Globus pallidus (tissue), 1 donor: ENCODE results near the gene IREB2.
"Not testable (repeated sequence)": the region's sequence is repeated elsewhere in the genome, so short reads cannot be mapped to it uniquely, and the experiment has no call there.

ENCODE experiments used
- DNase-seq: peaks from one replicate; pipeline ENCODE4 v3.0.0-alpha.2; 2015; ENCODE audit warnings: low spot score

The IREB2 gene

GRCh38 chr15:78481917-78482316 lies 43.9 kb downstream of the IREB2 start:
- DNase-seq: no peak

DNA sequence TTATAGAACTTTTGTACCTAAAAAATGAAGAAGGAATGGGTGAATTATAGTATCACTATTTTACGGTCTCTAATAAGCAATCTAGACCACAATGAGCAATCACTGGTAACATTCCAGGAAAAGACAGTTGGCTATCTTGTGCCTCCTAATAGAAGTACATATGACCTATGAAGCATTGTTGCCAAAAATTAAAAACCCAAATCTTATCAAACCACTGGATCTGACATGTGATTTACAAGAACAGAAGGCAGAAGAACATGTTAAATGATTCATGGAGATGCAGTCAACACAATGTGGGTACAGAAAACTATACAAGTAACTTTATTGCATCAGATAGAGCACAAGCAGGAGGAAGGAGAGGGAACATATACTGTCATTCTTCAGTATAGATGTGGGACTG lies 54.9 kb downstream of the IREB2 start:
- no peak for DNase-seq

DNA sequence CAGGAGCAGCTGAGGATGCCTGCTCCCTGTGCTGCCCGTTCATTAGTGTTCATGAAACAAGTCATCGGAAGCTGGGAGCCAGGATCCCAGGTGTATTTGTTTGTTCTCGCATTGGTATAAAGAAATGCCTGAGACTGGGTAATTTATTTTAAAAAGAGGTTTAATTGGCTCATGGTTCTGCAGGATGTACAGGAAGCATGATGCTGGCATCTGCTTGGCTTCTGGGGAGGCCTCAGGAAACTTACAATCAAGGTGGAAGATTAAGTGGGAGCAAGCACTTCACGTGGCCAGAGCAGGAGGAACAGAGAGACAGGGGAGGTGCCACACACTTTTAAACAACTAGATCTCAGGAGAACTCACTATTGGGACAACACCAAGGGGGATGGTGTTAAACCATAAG lies 63.8 kb downstream of the IREB2 start:
- DNase-seq: no peak

- DNase-seq: no peak
Observed at GRCh38 chr15:78502641-78503040, 64.6 kb downstream of the IREB2 start.

- peak; percentile 83 for DNase-seq
Observed at GRCh38 chr15:78506971-78507830, 69.2 kb downstream of the IREB2 start, which contains the start of gene HYKK. Gene HYKK (plus strand): TSS chr15:78507577. CDS start chr15:78513089, 5,512 bp downstream.

DNA sequence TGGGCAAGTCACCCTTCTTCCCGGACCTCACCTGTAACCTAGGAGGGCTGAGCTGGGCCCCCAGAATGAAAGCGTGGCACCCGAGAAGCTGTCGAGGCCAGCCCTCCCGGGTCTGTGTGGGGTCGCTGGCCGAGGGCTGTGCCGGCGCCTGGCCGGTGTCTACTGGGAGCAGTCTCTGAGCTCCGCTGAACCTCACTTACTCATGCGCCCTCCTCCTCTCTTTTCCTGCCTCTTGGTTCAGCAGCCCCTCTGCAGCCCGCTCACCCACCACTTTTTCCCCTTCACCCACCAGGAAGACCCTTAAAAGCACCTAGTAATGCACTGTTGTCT lies 69.8 kb downstream of the IREB2 start:
- DNase-seq: no peak

GRCh38 chr15:78508272-78508671 lies 70.3 kb downstream of the IREB2 start:
- no peak for DNase-seq

DNA sequence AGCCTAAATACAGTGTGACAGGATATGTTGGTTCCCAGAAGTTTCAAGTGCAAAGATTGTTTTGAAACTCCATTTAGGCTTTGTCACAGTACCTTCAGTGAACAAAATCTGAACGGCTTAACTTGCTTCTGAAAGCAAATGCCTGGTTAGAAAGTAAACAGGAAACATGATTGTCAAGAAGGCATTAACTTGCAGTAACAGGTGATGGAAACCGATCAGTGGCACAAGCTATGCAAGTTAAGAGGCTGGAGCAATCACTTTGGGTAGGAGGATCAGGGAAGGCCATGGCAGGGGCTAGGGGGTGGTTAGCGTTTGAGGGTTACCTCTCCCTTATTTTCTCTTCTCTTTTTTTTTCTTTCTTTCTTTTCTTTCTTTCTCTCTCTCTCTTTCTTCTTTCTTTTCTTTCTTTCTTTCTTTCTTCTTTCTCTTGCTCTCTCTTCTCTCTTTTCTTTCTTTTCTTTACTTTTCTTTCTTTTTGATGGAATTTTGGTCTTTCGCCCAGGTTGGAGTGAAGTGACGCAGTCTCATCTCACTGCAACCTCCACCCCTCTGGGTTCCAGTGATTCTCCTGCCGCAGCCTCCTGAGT lies 71.8 kb downstream of the IREB2 start:
- no peak for DNase-seq

GRCh38 chr15:78520035-78520434 lies 82.0 kb downstream of the IREB2 start:
- not testable (repeated sequence) for DNase-seq

DNA sequence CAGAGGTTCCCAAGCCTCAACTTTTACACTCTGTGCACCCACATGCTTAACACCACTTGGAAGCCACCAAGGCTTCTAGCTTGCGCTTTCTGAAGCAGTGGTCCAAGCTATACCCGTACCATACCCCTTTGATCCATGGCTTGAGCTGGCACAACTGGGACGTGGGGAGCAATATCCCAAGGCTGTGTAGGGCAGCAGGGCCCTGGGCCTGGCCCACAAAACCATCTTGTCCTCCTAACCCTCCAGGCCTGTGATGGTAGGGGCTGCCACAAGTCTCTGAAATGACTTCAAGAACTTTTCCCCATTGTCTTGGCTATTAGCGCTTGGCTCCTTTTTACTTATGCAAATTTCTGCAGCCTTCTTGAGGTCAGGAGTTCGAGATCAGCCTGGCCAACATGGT lies 86.2 kb downstream of the IREB2 start:
- no peak for DNase-seq

DNA sequence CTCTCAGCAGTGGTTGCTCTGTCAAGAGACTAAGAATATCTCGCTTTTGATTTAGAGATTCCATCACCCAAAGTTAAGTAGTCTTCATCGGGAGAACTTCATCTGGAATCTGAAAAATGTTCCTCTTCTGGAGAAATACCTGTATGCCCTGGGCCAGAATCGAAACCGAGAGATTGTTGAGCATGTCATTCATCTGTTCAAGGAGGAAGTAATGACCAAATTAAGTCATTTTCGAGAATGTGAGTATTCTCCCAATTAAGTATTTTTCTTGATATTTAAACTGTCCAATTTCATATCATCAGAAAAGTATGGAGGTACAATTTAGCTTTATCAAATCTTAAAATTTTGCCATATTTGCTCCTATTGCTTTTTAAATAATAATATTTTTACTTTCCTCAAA lies 89.3 kb downstream of the IREB2 start:
- no peak for DNase-seq

DNA sequence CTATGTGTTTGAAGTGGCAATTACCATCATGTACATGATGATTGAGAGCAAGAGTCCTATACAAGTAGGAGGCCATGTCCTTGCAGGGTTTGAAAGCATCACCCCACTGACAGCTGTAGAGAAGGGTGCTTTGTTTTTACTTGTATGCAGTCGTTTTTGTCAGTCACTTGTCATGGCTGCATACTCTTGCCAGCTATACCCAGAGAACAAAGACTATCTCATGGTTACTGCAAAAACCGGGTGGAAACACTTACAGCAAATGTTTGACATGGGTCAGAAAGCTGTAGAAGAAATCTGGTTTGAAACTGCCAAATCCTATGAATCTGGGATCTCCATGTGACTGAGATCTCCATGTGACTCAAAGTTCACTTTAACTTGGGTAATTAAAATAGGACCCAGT lies 95.3 kb downstream of the IREB2 start:
- peak; percentile 74 for DNase-seq

DNA sequence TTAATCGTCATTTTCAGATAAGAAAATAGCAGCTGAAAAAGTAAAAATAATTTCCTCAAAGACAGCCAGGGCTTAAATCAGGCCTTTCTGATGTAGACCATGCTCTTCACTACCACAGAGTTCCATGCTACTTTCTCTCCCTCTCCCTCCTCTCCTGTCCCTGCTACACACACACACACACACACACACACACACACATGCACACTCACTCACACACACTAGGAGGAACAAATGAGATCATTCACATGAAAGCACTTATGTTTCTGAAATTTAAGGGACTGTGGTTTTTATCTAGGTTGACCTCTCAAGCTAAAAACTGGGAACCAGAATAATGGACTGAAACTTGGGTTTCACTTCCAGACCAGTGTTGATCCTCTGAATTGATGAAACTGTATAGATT lies 98.1 kb downstream of the IREB2 start:
- no peak for DNase-seq

GRCh38 chr15:78537266-78537905 lies 99.4 kb downstream of the IREB2 start:
- no peak for DNase-seq

DNA sequence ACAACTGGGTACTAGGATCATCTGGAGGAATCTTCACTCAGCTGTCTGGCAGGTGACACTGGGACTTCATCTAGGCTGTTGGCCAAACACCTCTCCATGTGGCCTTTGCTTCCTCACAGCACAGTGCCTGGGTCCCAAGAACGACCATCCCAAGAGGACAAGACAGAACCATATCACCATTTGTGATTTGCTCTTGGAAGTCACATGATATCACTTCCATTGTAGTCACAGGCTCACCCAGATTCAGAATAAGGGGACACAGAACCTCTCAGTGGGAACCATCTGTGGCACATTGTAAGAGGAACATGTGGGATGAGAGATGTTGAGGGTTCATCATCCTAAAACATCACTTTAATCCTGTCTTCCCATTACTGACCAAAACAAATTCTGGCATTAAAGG lies 100.3 kb downstream of the IREB2 start:
- DNase-seq: no peak

DNA sequence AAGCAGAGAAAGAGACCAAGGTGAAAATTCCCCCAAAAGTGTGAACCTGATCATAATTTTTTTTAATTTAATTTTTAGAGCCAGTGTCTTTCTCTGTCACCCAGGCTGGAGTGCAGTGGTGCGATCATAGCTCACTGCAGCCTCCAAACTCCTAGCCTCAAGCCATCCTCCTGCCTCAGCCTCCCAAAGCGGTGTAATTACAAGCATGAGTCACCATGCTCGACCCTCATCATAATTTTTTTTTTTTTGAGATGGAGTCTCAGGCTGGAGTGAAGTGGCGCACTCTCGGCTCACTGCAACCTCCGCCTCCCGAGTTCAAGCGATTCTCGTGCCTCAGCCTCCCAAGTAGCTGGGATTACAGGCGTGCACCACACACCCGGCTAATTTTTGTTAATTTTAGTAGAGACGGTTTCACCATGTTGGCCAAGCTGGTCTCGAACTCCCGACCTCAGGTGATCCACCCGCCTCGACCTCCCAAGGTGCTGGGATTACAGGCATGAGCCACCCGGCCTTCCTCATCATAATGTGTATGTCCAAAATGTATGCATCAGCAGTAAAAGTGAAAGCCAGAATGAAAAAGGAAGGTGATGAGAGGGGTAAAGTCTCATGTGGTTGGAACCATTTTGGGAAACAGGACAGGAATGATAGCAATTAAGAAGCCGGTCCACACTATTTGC lies 101.6 kb downstream of the IREB2 start:
- not testable (repeated sequence) for DNase-seq

DNA sequence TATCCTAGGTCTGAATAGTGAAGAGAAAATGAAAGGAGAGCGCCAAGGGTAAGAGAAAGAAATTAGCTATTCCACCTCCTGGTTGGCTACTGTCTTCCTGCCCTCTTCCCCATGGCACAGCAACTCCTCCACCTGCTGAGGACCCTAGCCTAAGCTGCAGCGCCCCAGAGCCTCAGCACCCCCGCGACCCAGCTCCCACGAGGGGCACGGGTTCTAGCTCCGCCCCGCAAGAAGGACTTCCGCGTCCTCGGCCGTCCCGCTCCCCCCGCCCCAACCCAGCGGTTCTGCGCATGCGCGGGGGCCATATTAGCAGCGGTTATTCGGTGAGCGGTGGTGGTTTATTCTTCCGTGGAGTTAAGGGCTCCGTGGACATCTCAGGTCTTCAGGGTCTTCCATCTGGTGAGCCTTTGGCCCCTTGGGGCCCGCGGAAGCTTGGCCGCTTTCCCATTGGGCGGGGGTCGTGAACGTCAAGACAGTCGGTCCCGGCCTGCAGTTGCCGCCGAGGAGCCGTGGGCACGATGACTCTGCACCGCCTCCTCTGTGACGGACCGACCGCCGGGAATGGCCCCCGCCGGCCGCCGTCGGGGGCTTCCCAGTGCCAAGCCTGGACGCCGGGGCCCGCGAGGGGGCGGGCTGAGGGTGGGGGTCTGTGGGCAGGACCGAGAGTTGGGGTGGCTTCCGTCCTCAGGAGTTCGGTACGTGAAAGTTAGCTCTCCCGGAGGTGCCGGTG lies 102.3 kb downstream of the IREB2 start, which contains the start of gene PSMA4:
Gene PSMA4 (plus strand): TSS at position 304 of the 730 bp plus-strand sequence. CDS start 1,484 bp downstream, outside the sequence.
- DNase-seq: peak; percentile 86

GRCh38 chr15:78540871-78541743 lies 103.1 kb downstream of the IREB2 start:
- DNase-seq: no peak

- no peak for DNase-seq
Observed at GRCh38 chr15:78541744-78542034, 103.7 kb downstream of the IREB2 start.

GRCh38 chr15:78542647-78543046 lies 104.6 kb downstream of the IREB2 start:
- DNase-seq: no peak

GRCh38 chr15:78550194-78550593 lies 112.2 kb downstream of the IREB2 start:
- DNase-seq: no peak
